RWPE2 (cell line): ENCODE data around the gene CREB3L2.
A peak's percentile ranks its signal among the peaks of the same experiment; 100 is the strongest.

ENCODE experiments used
- ATAC-seq: fragments of 200-7000 bp; cut with Tn5 transposase; 3 replicates; pipeline ENCODE4 v1.9.1; 2021; ENCODE audit warnings: low read depth
- DNase-seq: peaks from one replicate; pipeline ENCODE4 v3.0.0-alpha.2; 2020; ENCODE audit warnings: low spot score
- H3K27ac ChIP-seq: fragments of 450-650 bp; 2 replicates; pipeline ENCODE4 v1.5.1; 2017; ENCODE audit warnings: mild to moderate bottlenecking; ENCODE audit not compliant: poor library complexity, severe bottlenecking
- H3K27me3 ChIP-seq: fragments of 250-450 bp; sonication (Bioruptor Pico); 2 replicates; pipeline ENCODE4 v1.5.1; 2021; ENCODE audit warnings: mild to moderate bottlenecking, moderate library complexity; ENCODE audit not compliant: insufficient read depth, poor library complexity, severe bottlenecking
- H3K36me3 ChIP-seq: fragments of 250-450 bp; sonication (Bioruptor Pico); 2 replicates; pipeline ENCODE4 v1.5.1; 2020; ENCODE audit warnings: low read depth, mild to moderate bottlenecking, moderate library complexity
- H3K4me1 ChIP-seq: fragments of 250-450 bp; sonication (Bioruptor Pico); 2 replicates; pipeline ENCODE4 v1.5.1; 2021; ENCODE audit warnings: mild to moderate bottlenecking, moderate library complexity; ENCODE audit not compliant: insufficient read depth, poor library complexity, severe bottlenecking
- H3K4me3 ChIP-seq: fragments of 250-450 bp; sonication (Bioruptor Pico); 2 replicates; pipeline ENCODE4 v1.5.1; 2021; ENCODE audit warnings: mild to moderate bottlenecking, moderate library complexity; ENCODE audit not compliant: severe bottlenecking
- H3K9me3 ChIP-seq: fragments of 250-450 bp; sonication (Bioruptor Pico); 2 replicates; pipeline ENCODE4 v1.5.1; 2021; ENCODE audit warnings: mild to moderate bottlenecking, moderate library complexity; ENCODE audit not compliant: severe bottlenecking
- CTCF ChIP-seq: fragments of 450-650 bp; IDR thresholded peaks from one replicate; pipeline ENCODE4 v1.5.1; 2017; ENCODE audit warnings: mild to moderate bottlenecking, moderate library complexity; ENCODE audit not compliant: poor library complexity, severe bottlenecking

The CREB3L2 gene

GRCh38 chr7:137962875-137963507 lies 38.9 kb downstream of the CREB3L2 start:
- no peaks in the 10 kb centered on the region for H3K27me3 ChIP-seq
- ATAC-seq (no peak), DNase-seq (no peak)
- no peak overlapping the region for H3K27ac ChIP-seq
- no peak overlapping the region for H3K4me3 ChIP-seq
- H3K4me1 ChIP-seq, result peaks cover 25% of the 10 kb centered on the region
- TF ChIP-seq CTCF, result no peak
- H3K36me3 ChIP-seq, result peaks cover 11% of the 10 kb centered on the region; the same call in 1 of the 2 replicates
- H3K9me3 ChIP-seq, result no peaks in the 10 kb centered on the region

GRCh38 chr7:137962491-137962874 lies 39.4 kb downstream of the CREB3L2 start:
- Histone ChIP-seq H3K4me3 (no peak overlapping the region), H3K27ac (no peak overlapping the region), H3K36me3 (peaks cover 11% of the 10 kb centered on the region; the same call in 1 of the 2 replicates), H3K27me3 (no peaks in the 10 kb centered on the region), H3K9me3 (no peaks in the 10 kb centered on the region), H3K4me1 (peaks cover 20% of the 10 kb centered on the region)
- no peak for ATAC-seq
- DNase-seq, result no peak
- no peak for TF ChIP-seq CTCF

- DNase-seq, result no peak
- H3K27me3 ChIP-seq, result no peaks in the 10 kb centered on the region
- H3K4me3 ChIP-seq, result no peak overlapping the region
- TF ChIP-seq CTCF, result no peak
- ATAC-seq, result 0 out of 3 replicates have a peak, but pooled peaks have one; percentile 49
- peaks cover 11% of the 10 kb centered on the region; the same call in 1 of the 2 replicates for H3K36me3 ChIP-seq
- no peak overlapping the region for H3K27ac ChIP-seq
- H3K9me3 ChIP-seq, result no peaks in the 10 kb centered on the region
- peaks cover 14% of the 10 kb centered on the region for H3K4me1 ChIP-seq
Observed at GRCh38 chr7:137961200-137962177, 40.4 kb downstream of the CREB3L2 start.

GRCh38 chr7:137960020-137960419 lies 41.9 kb downstream of the CREB3L2 start:
- H3K4me1 ChIP-seq, result peaks cover 7% of the 10 kb centered on the region
- no peaks in the 10 kb centered on the region for H3K27me3 ChIP-seq
- no peak for ATAC-seq
- H3K27ac ChIP-seq, result no peak overlapping the region
- peaks cover 11% of the 10 kb centered on the region; the same call in 1 of the 2 replicates for H3K36me3 ChIP-seq
- H3K9me3 ChIP-seq, result no peaks in the 10 kb centered on the region
- no peak for TF ChIP-seq CTCF
- H3K4me3 ChIP-seq, result no peak overlapping the region
- DNase-seq, result no peak
